HG02623 (cell line): ENCODE measurements around the gene FLNA.
"Not testable (repeated sequence)": the region's sequence is repeated elsewhere in the genome, so short reads cannot be mapped to it uniquely, and the experiment has no call there.

ENCODE experiments used
- ATAC-seq: cut with Tn5 transposase; IDR thresholded peaks from one replicate; pipeline ENCODE4 v1.9.1; 2021; ENCODE audit warnings: moderate library complexity; ENCODE audit not compliant: unreplicated experiment

The FLNA gene

GRCh38 chrX:154359362-154360154, 14.9 kb downstream of the FLNA start:
- ATAC-seq = no peak

- ATAC-seq = no peak
Measured at GRCh38 chrX:154358829-154359228, 15.6 kb downstream of the FLNA start.

- ATAC-seq = no peak
Measured at GRCh38 chrX:154358011-154358410, 16.4 kb downstream of the FLNA start.

- ATAC-seq = no peak
Measured at GRCh38 chrX:154357205-154357604, 17.2 kb downstream of the FLNA start.

- no peak for ATAC-seq
Measured at GRCh38 chrX:154356596-154356995, 17.8 kb downstream of the FLNA start.

GRCh38 chrX:154355776-154356140, 18.7 kb downstream of the FLNA start:
- ATAC-seq = no peak

- ATAC-seq = no peak
Measured at GRCh38 chrX:154355094-154355775, 19.2 kb downstream of the FLNA start.

GRCh38 chrX:154354516-154354915, 19.9 kb downstream of the FLNA start:
- no peak for ATAC-seq

GRCh38 chrX:154354013-154354412, 20.4 kb downstream of the FLNA start:
- ATAC-seq = no peak

- no peak for ATAC-seq
Measured at GRCh38 chrX:154353172-154353843, 21.1 kb downstream of the FLNA start.

GRCh38 chrX:154352466-154352865, 22.0 kb downstream of the FLNA start:
- no peak for ATAC-seq

- no peak for ATAC-seq
Measured at GRCh38 chrX:154352012-154352401, 22.4 kb downstream of the FLNA start.

- no peak for ATAC-seq
Measured at GRCh38 chrX:154351183-154352011, 23.0 kb downstream of the FLNA start.

- no peak for ATAC-seq
Measured at GRCh38 chrX:154350429-154351182, 23.8 kb downstream of the FLNA start.

GRCh38 chrX:154349979-154350378, 24.5 kb downstream of the FLNA start:
- no peak for ATAC-seq

GRCh38 chrX:154349359-154349935, 25.0 kb downstream of the FLNA start:
- ATAC-seq = no peak

GRCh38 chrX:154348646-154349358, 25.6 kb downstream of the FLNA start:
- no peak for ATAC-seq

GRCh38 chrX:154348114-154348531, 26.3 kb downstream of the FLNA start:
- no peak for ATAC-seq

- not testable (repeated sequence) for ATAC-seq
Measured at GRCh38 chrX:154343620-154344019, 30.8 kb downstream of the FLNA start.
